ENCODE results near the gene COG5. TPM values are rescaled to one million over a fixed set of nuclear protein-coding genes. Genes with fewer than 3 reads are reported as not detected.

The COG5 gene
- total and polyA plus RNA-seq, 2 donors from 2014 or later = 8.6 to 45.7 TPM

DNA sequence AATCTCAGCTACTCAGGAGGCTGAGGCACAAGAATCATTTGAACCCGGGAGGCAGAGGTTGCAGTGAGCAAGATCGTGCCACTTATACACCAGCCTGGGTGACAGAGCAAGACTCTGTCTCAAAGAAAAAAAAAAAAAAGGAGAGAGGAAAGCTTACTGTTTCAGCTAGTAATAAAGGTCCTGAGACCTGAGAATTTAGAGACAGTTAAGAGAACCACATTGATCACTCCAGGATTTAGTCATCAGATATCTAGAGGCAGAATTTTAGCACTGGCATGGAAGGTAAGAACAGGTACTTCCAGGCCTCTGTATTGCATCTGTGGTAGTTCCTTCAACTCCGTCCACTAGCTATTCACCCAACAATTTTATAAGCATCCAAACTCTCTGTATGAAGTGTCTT lies 7.8 kb downstream of the COG5 start:
- Histone ChIP-seq H3K27me3 (ENCODE audit: control insufficient read depth, insufficient read depth, low read length) (no peaks in the 10 kb centered on the region), H3K9me3 (ENCODE audit: control insufficient read depth in 2 of 3, insufficient read depth in 1 of 3, low read length in 3 of 3) (no peaks in the 10 kb centered on the region), H3K4me3 (ENCODE audit: low read length in 3 of 3) (no peak overlapping the region), H3K4me1 (ENCODE audit: control insufficient read depth in 2 of 3, insufficient read depth in 2 of 3, low read depth in 1 of 3, low read length in 3 of 3) (no peaks in the 10 kb centered on the region), H3K36me3 (ENCODE audit: control insufficient read depth in 2 of 3, insufficient read depth in 3 of 3, low read length in 3 of 3) (peaks cover 3 to 6% (median 5%) of the 10 kb centered on the region in 3 donors), H3K9ac (ENCODE audit: low read length in 3 of 3) (no peak overlapping the region), H3K27ac (ENCODE audit: low read depth in 2 of 2, low read length in 2 of 2) (no peak overlapping the region)
- intact Hi-C loops (cut with DNase I) = no loop called here
- DNase-seq (no peak), FAIRE-seq (no peak)
- TF ChIP-seq, protein P1, sequence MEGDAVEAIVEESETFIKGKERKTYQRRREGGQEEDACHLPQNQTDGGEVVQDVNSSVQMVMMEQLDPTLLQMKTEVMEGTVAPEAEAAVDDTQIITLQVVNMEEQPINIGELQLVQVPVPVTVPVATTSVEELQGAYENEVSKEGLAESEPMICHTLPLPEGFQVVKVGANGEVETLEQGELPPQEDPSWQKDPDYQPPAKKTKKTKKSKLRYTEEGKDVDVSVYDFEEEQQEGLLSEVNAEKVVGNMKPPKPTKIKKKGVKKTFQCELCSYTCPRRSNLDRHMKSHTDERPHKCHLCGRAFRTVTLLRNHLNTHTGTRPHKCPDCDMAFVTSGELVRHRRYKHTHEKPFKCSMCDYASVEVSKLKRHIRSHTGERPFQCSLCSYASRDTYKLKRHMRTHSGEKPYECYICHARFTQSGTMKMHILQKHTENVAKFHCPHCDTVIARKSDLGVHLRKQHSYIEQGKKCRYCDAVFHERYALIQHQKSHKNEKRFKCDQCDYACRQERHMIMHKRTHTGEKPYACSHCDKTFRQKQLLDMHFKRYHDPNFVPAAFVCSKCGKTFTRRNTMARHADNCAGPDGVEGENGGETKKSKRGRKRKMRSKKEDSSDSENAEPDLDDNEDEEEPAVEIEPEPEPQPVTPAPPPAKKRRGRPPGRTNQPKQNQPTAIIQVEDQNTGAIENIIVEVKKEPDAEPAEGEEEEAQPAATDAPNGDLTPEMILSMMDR (IDR thresholded peaks at IDR 0.05; ENCODE audit: borderline replicate concordance, extremely low read depth, insufficient read depth) = no peak

GRCh38 chr7:107551936-107552335 lies 11.8 kb downstream of the COG5 start:
- FAIRE-seq = no peak
- DNase-seq = no peak
- Histone ChIP-seq H3K9me3 (ENCODE audit: control insufficient read depth in 2 of 3, insufficient read depth in 1 of 3, low read length in 3 of 3) (no peaks in the 10 kb centered on the region), H3K27ac (ENCODE audit: low read depth in 2 of 2, low read length in 2 of 2) (no peak overlapping the region), H3K27me3 (ENCODE audit: control insufficient read depth, insufficient read depth, low read length) (no peaks in the 10 kb centered on the region), H3K36me3 (ENCODE audit: control insufficient read depth in 2 of 3, insufficient read depth in 3 of 3, low read length in 3 of 3) (peaks cover 2 to 8% (median 3%) of the 10 kb centered on the region in 3 donors), H3K4me1 (ENCODE audit: control insufficient read depth in 2 of 3, insufficient read depth in 2 of 3, low read depth in 1 of 3, low read length in 3 of 3) (no peaks in the 10 kb centered on the region), H3K9ac (ENCODE audit: low read length in 3 of 3) (no peak overlapping the region), H3K4me3 (ENCODE audit: low read length in 3 of 3) (no peak overlapping the region)
- TF ChIP-seq, protein P1 (IDR thresholded peaks at IDR 0.05; ENCODE audit: borderline replicate concordance, extremely low read depth, insufficient read depth) = no peak
- intact Hi-C loops (cut with DNase I) = no loop called here

DNA sequence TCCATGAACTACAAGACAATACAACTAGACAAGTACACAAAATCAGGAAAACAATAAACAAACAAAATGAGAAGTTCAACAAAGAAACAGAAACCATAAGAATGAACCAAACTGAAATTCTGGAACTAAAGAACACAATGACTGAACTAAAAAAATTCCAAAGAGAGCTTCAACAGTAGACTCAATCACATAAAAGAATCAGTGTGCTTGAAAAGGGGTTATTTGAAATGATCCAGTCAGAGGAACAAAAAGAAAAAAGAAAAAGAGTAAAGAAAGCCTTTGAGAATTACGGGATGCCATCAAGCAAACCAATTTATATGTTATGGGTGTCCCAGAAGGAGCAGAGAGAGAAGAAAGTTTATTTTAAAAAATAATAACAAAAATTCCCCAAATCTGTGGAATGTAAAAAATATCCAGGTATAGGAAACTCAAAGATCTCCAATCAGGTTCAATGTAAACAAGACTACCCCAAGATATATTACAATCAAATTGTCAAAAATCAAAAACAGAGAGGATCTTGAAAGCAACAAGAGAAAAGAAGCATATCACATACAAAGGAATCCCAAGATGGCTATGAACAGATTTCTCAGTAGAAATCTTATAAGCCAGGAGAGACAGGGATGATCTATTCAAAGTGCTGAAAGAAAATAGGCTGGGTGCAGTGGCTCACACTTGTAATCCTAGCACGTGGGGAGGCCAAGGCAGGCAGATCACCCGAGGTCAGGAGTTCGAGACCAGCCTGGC lies 18.7 kb downstream of the COG5 start:
- no peaks in the 10 kb centered on the region for H3K4me1 ChIP-seq (ENCODE audit: control insufficient read depth in 2 of 3, insufficient read depth in 2 of 3, low read depth in 1 of 3, low read length in 3 of 3)
- FAIRE-seq = no peak

More for the DNA sequence above, 18.7 kb downstream of the COG5 start:
- DNase-seq = no peak
- Histone ChIP-seq H3K4me3 (ENCODE audit: low read length in 3 of 3) (no peak overlapping the region), H3K36me3 (ENCODE audit: control insufficient read depth in 2 of 3, insufficient read depth in 3 of 3, low read length in 3 of 3) (peaks cover 0 to 3% (median 3%) of the 10 kb centered on the region in 3 donors), H3K27ac (ENCODE audit: low read depth in 2 of 2, low read length in 2 of 2) (no peak overlapping the region), H3K9ac (ENCODE audit: low read length in 3 of 3) (no peak overlapping the region), H3K27me3 (ENCODE audit: control insufficient read depth, insufficient read depth, low read length) (no peaks in the 10 kb centered on the region), H3K9me3 (ENCODE audit: control insufficient read depth in 2 of 3, insufficient read depth in 1 of 3, low read length in 3 of 3) (peaks cover 0 to 15% (median 0%) of the 10 kb centered on the region in 3 donors)
- intact Hi-C loops (cut with DNase I) = no loop called here
- TF ChIP-seq, protein P1 (IDR thresholded peaks at IDR 0.05; ENCODE audit: borderline replicate concordance, extremely low read depth, insufficient read depth) = no peak

All from kidney (tissue), 14 donors.